Hepatocyte (in vitro differentiated cells): ENCODE data around the gene NRG2. TPM values are rescaled to one million over a fixed set of nuclear protein-coding genes. Genes with fewer than 3 reads are reported as not detected.

Experiments
- DNase-seq: peaks from one replicate; pipeline ENCODE4 v3.0.0-alpha.2; 2016; ENCODE audit warnings: low spot score
- H2AFZ ChIP-seq: fragments of 200-600 bp; sonication (generic); 2 replicates; pipeline ENCODE4 v1.6.0; 2016; ENCODE audit warnings: antibody characterized with exemption, mild to moderate bottlenecking
- H3K27ac ChIP-seq: fragments of 200-600 bp; sonication (generic); 2 replicates; pipeline ENCODE4 v1.5.1; 2016; ENCODE audit warnings: mild to moderate bottlenecking
- H3K27me3 ChIP-seq: fragments of 200-600 bp; sonication (generic); 2 replicates; pipeline ENCODE4 v1.6.1; 2016
- H3K36me3 ChIP-seq: fragments of 200-600 bp; sonication (generic); replicated peaks from 2 replicates; pipeline ENCODE4 v1.5.1; 2016; ENCODE audit warnings: low read depth; ENCODE audit not compliant: insufficient read depth
- H3K4me1 ChIP-seq: fragments of 200-600 bp; sonication (generic); 2 replicates; pipeline ENCODE4 v1.5.1; 2016; ENCODE audit warnings: mild to moderate bottlenecking, moderate library complexity; ENCODE audit not compliant: insufficient read depth
- H3K4me2 ChIP-seq: fragments of 200-600 bp; sonication (generic); 2 replicates; pipeline ENCODE4 v1.6.0; 2016
- H3K4me3 ChIP-seq: fragments of 200-600 bp; sonication (generic); 2 replicates; pipeline ENCODE4 v1.5.1; 2016; ENCODE audit warnings: mild to moderate bottlenecking
- H3K79me2 ChIP-seq: fragments of 200-600 bp; sonication (generic); 2 replicates; pipeline ENCODE4 v1.6.0; 2017; ENCODE audit warnings: mild to moderate bottlenecking
- H3K9me2 ChIP-seq: fragments of 200-600 bp; sonication (generic); replicated peaks from 2 replicates; pipeline ENCODE4 v1.6.0; 2017; ENCODE audit warnings: mild to moderate bottlenecking; ENCODE audit not compliant: insufficient read depth
- H3K9me3 ChIP-seq: fragments of 200-600 bp; sonication (generic); 2 replicates; pipeline ENCODE4 v1.5.1; 2016; ENCODE audit warnings: low read depth, mild to moderate bottlenecking
- H4K20me1 ChIP-seq: fragments of 200-600 bp; sonication (generic); 2 replicates; pipeline ENCODE4 v1.6.0; 2016; ENCODE audit warnings: mild to moderate bottlenecking; ENCODE audit not compliant: insufficient read depth, poor library complexity, severe bottlenecking
- EZH2 ChIP-seq: fragments of 200-600 bp; sonication (generic); IDR thresholded peaks from 2 replicates; pipeline ENCODE4 v1.6.1; 2016; ENCODE audit warnings: antibody characterized with exemption, mild to moderate bottlenecking, borderline replicate concordance
- EZH2phosphoT487 ChIP-seq: fragments of 200-600 bp; sonication (generic); IDR thresholded peaks from one replicate; pipeline ENCODE4 v1.6.1; 2018; ENCODE audit warnings: antibody characterized with exemption, mild to moderate bottlenecking, low read depth, moderate library complexity; ENCODE audit not compliant: unreplicated experiment, severe bottlenecking
- WGBS: methylation state at CpG from one replicate; pipeline ENCODE4 v1.1.6; 2016; ENCODE audit warnings: low lambda C conversion rate; ENCODE audit errors: missing lambda C conversion rate; 5-methylcytosine and 5-hydroxymethylcytosine counted together
- polyA plus RNA-seq: library from polyadenylated mRNA; unstranded; fragments of >200 nt; fragmentation: Nextera tagmentation; extraction: Ambion mirVana; gene quantifications from 2 replicates; pipeline ENCODE4 v1.2.1, GENCODE V29; 2016
- total RNA-seq: library from RNA; depleted of rRNA; stranded (reverse); fragments of >200 nt; gene quantifications from 2 replicates; pipeline ENCODE4 v1.2.3, GENCODE V29; 2014
- TF ChIP-seq, protein P1 (sequence below): fragments of 200-600 bp; sonication (generic); IDR thresholded peaks from 2 replicates; pipeline ENCODE4 v1.5.1; 2016; ENCODE audit warnings: antibody characterized with exemption, mild to moderate bottlenecking; ENCODE audit not compliant: poor library complexity

Gene NRG2
- total and polyA plus RNA-seq, 2 experiments from 2014 or later: 1.4 to 1.5 TPM

DNA sequence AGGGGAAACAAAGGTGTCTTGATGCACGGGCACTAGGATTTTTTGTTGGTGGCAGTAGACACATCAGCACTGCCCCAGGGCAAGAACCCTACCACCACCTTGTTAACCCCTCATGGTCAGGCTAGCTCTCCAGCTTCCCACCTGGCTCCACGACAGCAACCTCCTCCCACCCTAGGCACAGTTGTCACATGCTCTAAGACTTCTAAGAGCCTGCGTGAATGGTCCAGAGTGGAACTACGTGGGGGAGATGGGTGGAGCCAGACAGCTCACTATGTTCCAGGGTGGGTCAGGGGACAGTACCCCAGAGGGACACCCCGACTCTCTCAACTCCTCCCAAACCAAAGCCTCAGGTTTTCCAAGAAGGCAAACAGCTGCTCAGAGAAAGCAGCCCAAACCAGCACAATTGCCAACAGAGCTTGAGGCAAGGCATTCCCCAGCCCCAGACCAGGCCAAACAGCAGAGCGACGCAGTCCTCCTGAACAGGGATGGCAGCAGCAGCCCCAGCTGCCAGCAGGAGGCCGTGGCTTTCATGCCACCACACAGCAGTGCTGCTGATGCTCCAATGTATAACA is 78.0 kb downstream of the NRG2 start:
- TF ChIP-seq, protein P1, sequence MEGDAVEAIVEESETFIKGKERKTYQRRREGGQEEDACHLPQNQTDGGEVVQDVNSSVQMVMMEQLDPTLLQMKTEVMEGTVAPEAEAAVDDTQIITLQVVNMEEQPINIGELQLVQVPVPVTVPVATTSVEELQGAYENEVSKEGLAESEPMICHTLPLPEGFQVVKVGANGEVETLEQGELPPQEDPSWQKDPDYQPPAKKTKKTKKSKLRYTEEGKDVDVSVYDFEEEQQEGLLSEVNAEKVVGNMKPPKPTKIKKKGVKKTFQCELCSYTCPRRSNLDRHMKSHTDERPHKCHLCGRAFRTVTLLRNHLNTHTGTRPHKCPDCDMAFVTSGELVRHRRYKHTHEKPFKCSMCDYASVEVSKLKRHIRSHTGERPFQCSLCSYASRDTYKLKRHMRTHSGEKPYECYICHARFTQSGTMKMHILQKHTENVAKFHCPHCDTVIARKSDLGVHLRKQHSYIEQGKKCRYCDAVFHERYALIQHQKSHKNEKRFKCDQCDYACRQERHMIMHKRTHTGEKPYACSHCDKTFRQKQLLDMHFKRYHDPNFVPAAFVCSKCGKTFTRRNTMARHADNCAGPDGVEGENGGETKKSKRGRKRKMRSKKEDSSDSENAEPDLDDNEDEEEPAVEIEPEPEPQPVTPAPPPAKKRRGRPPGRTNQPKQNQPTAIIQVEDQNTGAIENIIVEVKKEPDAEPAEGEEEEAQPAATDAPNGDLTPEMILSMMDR: no peak
- TF ChIP-seq EZH2 (no peak), EZH2phosphoT487 (no peak)
- Histone ChIP-seq H3K79me2 (no peaks in the 10 kb centered on the region), H3K4me3 (no peak overlapping the region), H4K20me1 (no peaks in the 10 kb centered on the region), H3K27me3 (peaks cover 6% of the 10 kb centered on the region), H3K27ac (no peak overlapping the region), H2AFZ (no peak overlapping the region), H3K4me1 (no peaks in the 10 kb centered on the region), H3K36me3 (no peaks in the 10 kb centered on the region), H3K9me2 (no peaks in the 10 kb centered on the region), H3K9me3 (no peaks in the 10 kb centered on the region), H3K4me2 (no peak overlapping the region)
- 81% methylated on average over 8 of the region's 8 CpGs for WGBS
- no peak for DNase-seq

DNA sequence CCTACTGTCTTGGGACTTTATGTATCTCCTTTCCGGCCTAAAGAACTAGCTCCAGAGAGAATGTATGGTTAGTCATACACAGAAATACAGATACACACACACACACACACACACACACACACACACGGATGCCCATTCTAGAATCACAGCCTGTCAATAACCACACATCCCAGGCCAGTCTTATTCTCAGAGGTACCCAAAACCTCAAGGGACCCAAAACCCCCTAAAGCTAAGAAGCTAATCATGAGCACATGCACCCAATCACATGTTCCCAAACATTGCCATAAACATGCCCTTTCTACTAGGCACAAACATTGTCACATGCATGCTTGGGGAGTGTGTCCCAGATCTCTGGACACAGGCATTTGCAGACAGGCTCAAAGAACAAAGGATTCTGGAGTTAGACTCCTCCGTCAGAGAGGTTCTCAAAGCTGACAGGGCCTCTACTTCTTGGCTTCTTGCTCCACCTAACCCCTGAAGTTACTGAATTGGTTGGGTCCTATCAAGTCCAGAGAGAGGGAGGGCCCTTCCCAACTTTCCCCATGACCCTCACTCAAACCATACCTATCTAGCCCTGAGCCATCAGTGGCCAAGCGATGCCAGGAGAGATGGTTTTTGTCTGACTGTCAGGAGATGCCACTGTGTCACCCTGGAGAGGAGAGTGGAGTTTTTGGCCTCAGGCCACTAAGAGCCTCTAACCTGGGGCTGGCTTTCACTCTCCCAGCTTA is 78.7 kb downstream of the NRG2 start:
- H3K36me3 ChIP-seq: no peaks in the 10 kb centered on the region
- no peak overlapping the region for H3K4me3 ChIP-seq
- WGBS: 88% methylated on average over 4 of the region's 4 CpGs
- no peak overlapping the region for H3K27ac ChIP-seq
- H2AFZ ChIP-seq: no peak overlapping the region
- no peaks in the 10 kb centered on the region for H3K4me1 ChIP-seq
- TF ChIP-seq EZH2phosphoT487 (no peak), EZH2 (no peak)
- TF ChIP-seq, protein P1: no peak
- H4K20me1 ChIP-seq: no peaks in the 10 kb centered on the region
- no peaks in the 10 kb centered on the region for H3K79me2 ChIP-seq
- H3K27me3 ChIP-seq: peaks cover 3% of the 10 kb centered on the region
- DNase-seq: no peak
- no peaks in the 10 kb centered on the region for H3K9me2 ChIP-seq
- H3K9me3 ChIP-seq: no peaks in the 10 kb centered on the region
- no peak overlapping the region for H3K4me2 ChIP-seq

DNA sequence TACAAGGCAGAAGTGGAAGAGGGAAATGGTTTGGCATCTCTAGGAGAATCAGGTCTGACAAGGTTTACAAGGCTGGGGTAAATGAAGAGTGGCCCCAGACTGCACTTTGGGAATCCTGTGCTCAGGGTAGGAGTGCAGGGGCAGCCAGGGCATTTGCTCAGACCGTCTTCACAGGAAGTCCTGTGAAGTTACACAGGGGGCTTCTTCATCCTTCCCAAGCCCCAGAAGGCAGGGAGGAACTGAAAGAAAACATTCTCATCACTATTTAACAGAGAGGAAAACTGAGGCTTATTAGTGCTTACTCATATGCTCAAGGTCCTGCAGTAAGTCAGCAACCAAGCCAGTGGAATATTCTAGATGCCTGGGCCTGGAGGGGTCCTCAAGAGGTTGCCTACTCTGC is 80.7 kb downstream of the NRG2 start:
- H3K4me1 ChIP-seq: no peaks in the 10 kb centered on the region
- H3K9me3 ChIP-seq: no peaks in the 10 kb centered on the region
- peaks cover 3% of the 10 kb centered on the region for H3K27me3 ChIP-seq
- DNase-seq: no peak
- WGBS: 67% methylated on average over 1 of the region's 1 CpG
- no peak for TF ChIP-seq EZH2phosphoT487
- no peak for TF ChIP-seq EZH2
- TF ChIP-seq, protein P1: no peak
- H3K27ac ChIP-seq: no peak overlapping the region
- no peaks in the 10 kb centered on the region for H4K20me1 ChIP-seq
- no peak overlapping the region for H2AFZ ChIP-seq
- H3K9me2 ChIP-seq: no peaks in the 10 kb centered on the region
- H3K4me3 ChIP-seq: no peak overlapping the region
- H3K79me2 ChIP-seq: no peaks in the 10 kb centered on the region
- no peak overlapping the region for H3K4me2 ChIP-seq
- no peaks in the 10 kb centered on the region for H3K36me3 ChIP-seq
